ENCODE data around the gene SERPINA9. TPM values are rescaled to one million over a fixed set of nuclear protein-coding genes. Genes with fewer than 3 reads are reported as not detected.
"Not testable (repeated sequence)": the region's sequence is repeated elsewhere in the genome, so short reads cannot be mapped to it uniquely, and the experiment has no call there.

Gene SERPINA9
- total and polyA plus RNA-seq, 2 experiments from 2014 or later, result 0.31 TPM; not detected in 1

DNA sequence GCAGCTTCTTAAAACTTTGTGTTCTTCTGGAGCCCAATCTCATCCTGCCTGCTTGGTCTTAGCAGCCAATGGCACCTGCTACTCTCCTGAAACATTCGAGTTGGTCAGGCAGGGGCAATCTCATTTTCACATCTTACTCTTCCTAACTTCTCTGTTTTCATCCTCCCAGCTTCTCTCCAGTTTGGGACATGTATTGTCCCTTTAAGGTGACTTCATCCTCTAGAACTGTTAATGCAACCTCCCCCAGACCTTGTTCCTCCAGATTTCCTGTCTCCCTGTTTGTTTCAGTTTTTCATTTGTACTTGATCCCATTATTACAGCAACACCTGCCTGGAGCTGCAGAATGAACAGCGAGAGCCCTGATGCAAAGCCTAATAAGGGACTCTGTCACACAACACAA is 54.7 kb downstream of the SERPINA9 start:
- Histone ChIP-seq H3K4me1 (ENCODE audit: insufficient read depth) (no peaks in the 10 kb centered on the region), H3K27ac (no peak overlapping the region), H3K4me3 (no peak overlapping the region), H3K9ac (no peak overlapping the region), H3K27me3 (replicated peaks; ENCODE audit: insufficient read depth) (no peaks in the 10 kb centered on the region), H2AFZ (no peak overlapping the region), H3K9me3 (ENCODE audit: low read depth) (no peaks in the 10 kb centered on the region), H4K20me1 (ENCODE audit: insufficient read depth) (no peaks in the 10 kb centered on the region), H3K4me2 (ENCODE audit: unreplicated experiment) (no peak overlapping the region), H3K9me2 (ENCODE audit: insufficient read depth) (no peaks in the 10 kb centered on the region), H3K36me3 (ENCODE audit: low read depth) (no peaks in the 10 kb centered on the region), H3K79me2 (ENCODE audit: insufficient read depth) (no peaks in the 10 kb centered on the region), H3F3A (ENCODE audit: insufficient read depth) (no peaks in the 10 kb centered on the region)
- DNase-seq, result no peak
- TF ChIP-seq EZH2phosphoT487 (IDR thresholded peaks at IDR 0.05; ENCODE audit: insufficient read depth, low read depth) (no peak), EZH2 (IDR thresholded peaks at IDR 0.05; ENCODE audit: insufficient read depth, poor library complexity, severe bottlenecking) (no peak)
- in situ Hi-C loops (cut with MboI), result no loop called here
- WGBS, 2 experiments (ENCODE audit: low coverage in 1 of 2, low lambda C conversion rate in 2 of 2, missing lambda C conversion rate in 2 of 2), result 63 to 71% methylated on average over 2 of the region's 2 CpGs

DNA sequence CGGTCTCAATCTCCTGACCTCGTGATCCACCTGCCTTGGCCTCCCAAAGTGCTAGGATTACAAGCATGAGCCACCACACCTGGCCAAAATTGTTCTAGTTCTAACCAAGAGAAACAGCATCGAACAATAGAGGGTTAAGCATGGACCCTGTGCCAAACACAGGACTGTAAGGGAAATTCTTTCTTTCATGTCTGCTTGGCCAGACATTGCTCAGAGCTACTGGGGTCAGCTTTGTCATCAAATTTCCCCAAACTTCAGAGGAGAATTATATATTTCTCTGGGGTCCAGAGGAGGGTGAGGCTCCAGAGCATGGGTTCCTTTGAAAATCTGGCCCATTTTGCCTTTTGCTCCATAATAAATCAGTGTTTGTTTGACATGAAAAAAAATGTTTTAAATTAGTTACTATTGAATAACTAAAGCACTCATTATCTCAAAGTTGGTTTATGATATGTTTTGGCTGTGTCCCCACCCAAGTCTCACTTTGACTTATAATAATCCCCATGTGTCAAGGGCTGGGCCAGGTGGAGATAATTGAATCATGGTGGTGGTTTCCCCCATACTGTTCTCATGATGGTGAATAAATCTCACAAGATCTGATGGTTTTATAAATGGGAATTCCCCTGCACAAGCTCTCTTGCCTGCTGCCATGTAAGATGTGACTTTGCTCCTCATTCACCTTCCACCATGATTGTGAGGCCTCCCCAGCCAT is 58.3 kb downstream of the SERPINA9 start:
- H3K4me2 ChIP-seq (ENCODE audit: unreplicated experiment); H3K27me3 ChIP-seq (replicated peaks; ENCODE audit: insufficient read depth); H3F3A ChIP-seq (ENCODE audit: insufficient read depth); H2AFZ ChIP-seq; H3K9me3 ChIP-seq (ENCODE audit: low read depth); H3K27ac ChIP-seq; H3K79me2 ChIP-seq (ENCODE audit: insufficient read depth); H3K9me2 ChIP-seq (ENCODE audit: insufficient read depth); in situ Hi-C loops (cut with MboI); DNase-seq; H3K9ac ChIP-seq; H3K36me3 ChIP-seq (ENCODE audit: low read depth); H3K4me1 ChIP-seq (ENCODE audit: insufficient read depth); H4K20me1 ChIP-seq (ENCODE audit: insufficient read depth); H3K4me3 ChIP-seq: not testable (repeated sequence)
- 48 to 50% methylated on average over 3 of the region's 3 CpGs for WGBS, 2 experiments (ENCODE audit: low coverage in 1 of 2, low lambda C conversion rate in 2 of 2, missing lambda C conversion rate in 2 of 2)

Other genes with a start within 250 kb of the SERPINA9 start
- gene SERPINA10, start 182.9 kb downstream of the SERPINA9 start, total RNA-seq (2014; rRNA removed; shearing (Covaris generic)), result not detected in 2 replicates
- gene SERPINA10, start 182.9 kb downstream of the SERPINA9 start, polyA plus RNA-seq (2016; fragmentation: Nextera tagmentation; extraction: Ambion mirVana), result not detected in 2 replicates
- gene SERPINA6, start 152.9 kb downstream of the SERPINA9 start, total RNA-seq (2014; rRNA removed; shearing (Covaris generic)), result not detected in 2 replicates
- gene SERPINA6, start 152.9 kb downstream of the SERPINA9 start, polyA plus RNA-seq (2016; fragmentation: Nextera tagmentation; extraction: Ambion mirVana), result not detected in 2 replicates
- not detected in 2 replicates for gene SERPINA2, start 109.5 kb downstream of the SERPINA9 start, total RNA-seq (2014; rRNA removed; shearing (Covaris generic))
- gene SERPINA2, start 109.5 kb downstream of the SERPINA9 start, polyA plus RNA-seq (2016; fragmentation: Nextera tagmentation; extraction: Ambion mirVana), result not detected in 2 replicates
- 0.65 TPM in 1 of 2 replicates, not detected in the other for gene SERPINA1, start 87.6 kb downstream of the SERPINA9 start, total RNA-seq (2014; rRNA removed; shearing (Covaris generic))
- 0.16 and 0.96 TPM in 2 replicates for gene SERPINA1, start 87.6 kb downstream of the SERPINA9 start, polyA plus RNA-seq (2016; fragmentation: Nextera tagmentation; extraction: Ambion mirVana)
- gene SERPINA11, start 23.4 kb downstream of the SERPINA9 start, total RNA-seq (2014; rRNA removed; shearing (Covaris generic)), result not detected in 2 replicates
- not detected in 2 replicates for gene SERPINA11, start 23.4 kb downstream of the SERPINA9 start, polyA plus RNA-seq (2016; fragmentation: Nextera tagmentation; extraction: Ambion mirVana)
- gene SERPINA12, start 33.3 kb upstream of the SERPINA9 start, total RNA-seq (2014; rRNA removed; shearing (Covaris generic)), result not detected in 2 replicates
- gene SERPINA12, start 33.3 kb upstream of the SERPINA9 start, polyA plus RNA-seq (2016; fragmentation: Nextera tagmentation; extraction: Ambion mirVana), result not detected in 2 replicates
- gene SERPINA4, start 85.2 kb upstream of the SERPINA9 start, total RNA-seq (2014; rRNA removed; shearing (Covaris generic)), result not detected in 2 replicates
- gene SERPINA4, start 85.2 kb upstream of the SERPINA9 start, polyA plus RNA-seq (2016; fragmentation: Nextera tagmentation; extraction: Ambion mirVana), result not detected in 2 replicates
- not detected in 2 replicates for gene SERPINA5, start 105.2 kb upstream of the SERPINA9 start, total RNA-seq (2014; rRNA removed; shearing (Covaris generic))
- gene SERPINA5, start 105.2 kb upstream of the SERPINA9 start, polyA plus RNA-seq (2016; fragmentation: Nextera tagmentation; extraction: Ambion mirVana), result not detected in 2 replicates
- 0.89 and 1.1 TPM in 2 replicates for gene SERPINA3, start 136.2 kb upstream of the SERPINA9 start, total RNA-seq (2014; rRNA removed; shearing (Covaris generic))
- gene SERPINA3, start 136.2 kb upstream of the SERPINA9 start, polyA plus RNA-seq (2016; fragmentation: Nextera tagmentation; extraction: Ambion mirVana), result 0.75 and 0.85 TPM in 2 replicates

Measured in GM23248 (cell line).